Measurements from ENCODE around the gene ZGLP1.
A peak's percentile ranks its signal among the peaks of the same experiment; 100 is the strongest.

ZGLP1 gene

GRCh38 chr19:10315335-10316214 is 6.0 kb upstream of the ZGLP1 start, which contains the start of gene FDX2:
Gene FDX2, minus strand, starts transcription at chr19:10316015. Its CDS starts 19 bp downstream, at chr19:10315996.
- H3K27ac ChIP-seq (ENCODE audit: low read length) = no peak within 1 kb of the TSS
- peak; percentile 84 for DNase-seq (ENCODE audit: low read depth, low spot score)
- no peaks in the 10 kb centered on the region for H3K9me3 ChIP-seq (ENCODE audit: control insufficient read depth, insufficient read depth, low read length)
- H3K4me3 ChIP-seq (ENCODE audit: low read length) = peak within 1 kb of the TSS; percentile 79
- no peaks in the 10 kb centered on the region for H3K27me3 ChIP-seq (ENCODE audit: control insufficient read depth, insufficient read depth, low read length)
- H3K36me3 ChIP-seq (ENCODE audit: control insufficient read depth, insufficient read depth, low read length) = peaks cover 10% of the 10 kb centered on the region; the same call in 1 of the 2 replicates
- WGBS (ENCODE audit: insufficient coverage, insufficient read length) = no CpG with 5 or more reads among the region's 55 CpGs
- H3K4me1 ChIP-seq (ENCODE audit: control insufficient read depth, insufficient read depth, low read length) = 0 out of 2 replicates have a peak, but pooled peaks cover 3% of the 10 kb centered on the region

GRCh38 chr19:10306327-10306726 is 3.3 kb downstream of the ZGLP1 start:
- Histone ChIP-seq H3K9me3 (ENCODE audit: control insufficient read depth, insufficient read depth, low read length) (no peaks in the 10 kb centered on the region), H3K4me1 (ENCODE audit: control insufficient read depth, insufficient read depth, low read length) (no peaks in the 10 kb centered on the region), H3K27ac (ENCODE audit: low read length) (no peak overlapping the region), H3K27me3 (ENCODE audit: control insufficient read depth, insufficient read depth, low read length) (no peaks in the 10 kb centered on the region), H3K4me3 (ENCODE audit: low read length) (no peak overlapping the region), H3K36me3 (ENCODE audit: control insufficient read depth, insufficient read depth, low read length) (no peaks in the 10 kb centered on the region)
- no CpG with 5 or more reads among the region's 5 CpGs for WGBS (ENCODE audit: insufficient coverage, insufficient read length)
- DNase-seq (ENCODE audit: low read depth, low spot score) = no peak

- Histone ChIP-seq H3K36me3 (ENCODE audit: control insufficient read depth, insufficient read depth, low read length) (no peaks in the 10 kb centered on the region), H3K4me1 (ENCODE audit: control insufficient read depth, insufficient read depth, low read length) (no peaks in the 10 kb centered on the region), H3K4me3 (ENCODE audit: low read length) (no peak overlapping the region), H3K27me3 (ENCODE audit: control insufficient read depth, insufficient read depth, low read length) (no peaks in the 10 kb centered on the region), H3K9me3 (ENCODE audit: control insufficient read depth, insufficient read depth, low read length) (no peaks in the 10 kb centered on the region), H3K27ac (ENCODE audit: low read length) (no peak overlapping the region)
- no CpG with 5 or more reads among the region's 17 CpGs for WGBS (ENCODE audit: insufficient coverage, insufficient read length)
- DNase-seq (ENCODE audit: low read depth, low spot score) = no peak
Measured at GRCh38 chr19:10305139-10305806, 4.3 kb downstream of the ZGLP1 start.

GRCh38 chr19:10299545-10300458 is 9.8 kb downstream of the ZGLP1 start:
- no CpG with 5 or more reads among the region's 14 CpGs for WGBS (ENCODE audit: insufficient coverage, insufficient read length)
- no peak overlapping the region for H3K4me3 ChIP-seq (ENCODE audit: low read length)
- no peak overlapping the region for H3K27ac ChIP-seq (ENCODE audit: low read length)
- no peak for DNase-seq (ENCODE audit: low read depth, low spot score)
- no peaks in the 10 kb centered on the region for H3K9me3 ChIP-seq (ENCODE audit: control insufficient read depth, insufficient read depth, low read length)
- H3K27me3 ChIP-seq (ENCODE audit: control insufficient read depth, insufficient read depth, low read length) = peaks cover 11% of the 10 kb centered on the region; the same call in 1 of the 2 replicates
- 0 out of 2 replicates have a peak, but pooled peaks cover 3% of the 10 kb centered on the region for H3K4me1 ChIP-seq (ENCODE audit: control insufficient read depth, insufficient read depth, low read length)
- H3K36me3 ChIP-seq (ENCODE audit: control insufficient read depth, insufficient read depth, low read length) = no peaks in the 10 kb centered on the region

- DNase-seq (ENCODE audit: low read depth, low spot score) = no peak
- H3K36me3 ChIP-seq (ENCODE audit: control insufficient read depth, insufficient read depth, low read length) = no peaks in the 10 kb centered on the region
- no peak overlapping the region for H3K27ac ChIP-seq (ENCODE audit: low read length)
- no CpG with 5 or more reads among the region's 58 CpGs for WGBS (ENCODE audit: insufficient coverage, insufficient read length)
- peak overlapping the region; percentile 29; the same call in 1 of the 2 replicates for H3K4me3 ChIP-seq (ENCODE audit: low read length)
- peaks cover 4% of the 10 kb centered on the region; the same call in 1 of the 2 replicates for H3K4me1 ChIP-seq (ENCODE audit: control insufficient read depth, insufficient read depth, low read length)
- no peaks in the 10 kb centered on the region for H3K9me3 ChIP-seq (ENCODE audit: control insufficient read depth, insufficient read depth, low read length)
- H3K27me3 ChIP-seq (ENCODE audit: control insufficient read depth, insufficient read depth, low read length) = peaks cover 45% of the 10 kb centered on the region
Measured at GRCh38 chr19:10295847-10296591, 13.6 kb downstream of the ZGLP1 start.

GRCh38 chr19:10295305-10295846 is 14.2 kb downstream of the ZGLP1 start:
- Histone ChIP-seq H3K27me3 (ENCODE audit: control insufficient read depth, insufficient read depth, low read length) (peaks cover 51% of the 10 kb centered on the region), H3K4me3 (ENCODE audit: low read length) (peak overlapping the region; percentile 29; the same call in 1 of the 2 replicates), H3K36me3 (ENCODE audit: control insufficient read depth, insufficient read depth, low read length) (no peaks in the 10 kb centered on the region), H3K4me1 (ENCODE audit: control insufficient read depth, insufficient read depth, low read length) (peaks cover 4% of the 10 kb centered on the region; the same call in 1 of the 2 replicates), H3K27ac (ENCODE audit: low read length) (no peak overlapping the region), H3K9me3 (ENCODE audit: control insufficient read depth, insufficient read depth, low read length) (no peaks in the 10 kb centered on the region)
- no CpG with 5 or more reads among the region's 48 CpGs for WGBS (ENCODE audit: insufficient coverage, insufficient read length)
- DNase-seq (ENCODE audit: low read depth, low spot score) = no peak

- WGBS (ENCODE audit: insufficient coverage, insufficient read length) = no CpG with 5 or more reads among the region's 25 CpGs
- Histone ChIP-seq H3K4me1 (ENCODE audit: control insufficient read depth, insufficient read depth, low read length) (peaks cover 4% of the 10 kb centered on the region; the same call in 1 of the 2 replicates), H3K36me3 (ENCODE audit: control insufficient read depth, insufficient read depth, low read length) (no peaks in the 10 kb centered on the region), H3K27ac (ENCODE audit: low read length) (no peak overlapping the region), H3K4me3 (ENCODE audit: low read length) (no peak overlapping the region), H3K27me3 (ENCODE audit: control insufficient read depth, insufficient read depth, low read length) (peaks cover 56% of the 10 kb centered on the region), H3K9me3 (ENCODE audit: control insufficient read depth, insufficient read depth, low read length) (no peaks in the 10 kb centered on the region)
- no peak for DNase-seq (ENCODE audit: low read depth, low spot score)
Measured at GRCh38 chr19:10294368-10294697, 15.3 kb downstream of the ZGLP1 start.

GRCh38 chr19:10293637-10294367 is 15.8 kb downstream of the ZGLP1 start:
- no peak overlapping the region for H3K4me3 ChIP-seq (ENCODE audit: low read length)
- H3K36me3 ChIP-seq (ENCODE audit: control insufficient read depth, insufficient read depth, low read length) = no peaks in the 10 kb centered on the region
- no peaks in the 10 kb centered on the region for H3K9me3 ChIP-seq (ENCODE audit: control insufficient read depth, insufficient read depth, low read length)
- H3K27ac ChIP-seq (ENCODE audit: low read length) = no peak overlapping the region
- no peak for DNase-seq (ENCODE audit: low read depth, low spot score)
- H3K4me1 ChIP-seq (ENCODE audit: control insufficient read depth, insufficient read depth, low read length) = peaks cover 4% of the 10 kb centered on the region; the same call in 1 of the 2 replicates
- WGBS (ENCODE audit: insufficient coverage, insufficient read length) = no CpG with 5 or more reads among the region's 49 CpGs
- H3K27me3 ChIP-seq (ENCODE audit: control insufficient read depth, insufficient read depth, low read length) = peaks cover 56% of the 10 kb centered on the region
